Measurements from ENCODE around the gene TMEM31.
"Not testable (repeated sequence)": the region's sequence is repeated elsewhere in the genome, so short reads cannot be mapped to it uniquely, and the experiment has no call there.

The TMEM31 gene

DNA sequence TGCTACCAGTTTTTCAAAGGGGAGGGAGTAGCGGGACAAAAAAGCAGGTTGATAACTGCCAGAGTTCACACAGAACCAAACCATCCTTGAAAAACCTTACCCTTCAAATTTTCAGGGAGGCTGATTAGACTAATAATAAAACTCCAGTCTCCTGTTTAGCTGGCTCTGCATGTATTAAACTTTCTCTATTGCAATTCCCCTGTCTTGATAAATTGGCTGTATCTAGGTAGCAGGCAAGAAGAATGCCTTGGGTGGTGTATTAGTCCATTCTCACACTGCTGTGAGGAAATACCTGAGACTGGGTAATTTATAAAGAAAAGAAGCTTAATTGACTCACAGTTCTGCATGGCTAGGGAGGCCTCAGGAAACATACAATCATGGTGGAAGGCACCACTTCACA, 47.8 kb downstream of the TMEM31 start:
- H3K27me3 ChIP-seq (ENCODE audit: low read length) = no peaks in the 10 kb centered on the region
- H3K4me2 ChIP-seq (ENCODE audit: low read depth, low read length, poor library complexity, severe bottlenecking) = no peak overlapping the region
- H3K36me3 ChIP-seq (ENCODE audit: low read length) = no peaks in the 10 kb centered on the region
- no peak overlapping the region for H2AFZ ChIP-seq (ENCODE audit: low read depth, low read length, severe bottlenecking)
- H3K9me3 ChIP-seq (ENCODE audit: insufficient read depth, low read length) = no peaks in the 10 kb centered on the region
- no peak for TF ChIP-seq EZH2phosphoT487 (conservative IDR thresholded peaks at IDR 0.05; ENCODE audit: low read length)
- TF ChIP-seq, protein P1, sequence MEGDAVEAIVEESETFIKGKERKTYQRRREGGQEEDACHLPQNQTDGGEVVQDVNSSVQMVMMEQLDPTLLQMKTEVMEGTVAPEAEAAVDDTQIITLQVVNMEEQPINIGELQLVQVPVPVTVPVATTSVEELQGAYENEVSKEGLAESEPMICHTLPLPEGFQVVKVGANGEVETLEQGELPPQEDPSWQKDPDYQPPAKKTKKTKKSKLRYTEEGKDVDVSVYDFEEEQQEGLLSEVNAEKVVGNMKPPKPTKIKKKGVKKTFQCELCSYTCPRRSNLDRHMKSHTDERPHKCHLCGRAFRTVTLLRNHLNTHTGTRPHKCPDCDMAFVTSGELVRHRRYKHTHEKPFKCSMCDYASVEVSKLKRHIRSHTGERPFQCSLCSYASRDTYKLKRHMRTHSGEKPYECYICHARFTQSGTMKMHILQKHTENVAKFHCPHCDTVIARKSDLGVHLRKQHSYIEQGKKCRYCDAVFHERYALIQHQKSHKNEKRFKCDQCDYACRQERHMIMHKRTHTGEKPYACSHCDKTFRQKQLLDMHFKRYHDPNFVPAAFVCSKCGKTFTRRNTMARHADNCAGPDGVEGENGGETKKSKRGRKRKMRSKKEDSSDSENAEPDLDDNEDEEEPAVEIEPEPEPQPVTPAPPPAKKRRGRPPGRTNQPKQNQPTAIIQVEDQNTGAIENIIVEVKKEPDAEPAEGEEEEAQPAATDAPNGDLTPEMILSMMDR (IDR thresholded peaks at IDR 0.05; ENCODE audit: insufficient read depth, low read length, poor library complexity, severe bottlenecking) = no peak
- H3K27ac ChIP-seq (ENCODE audit: low read depth, low read length) = no peak overlapping the region
- H3K79me2 ChIP-seq (ENCODE audit: insufficient read depth, low read length) = no peaks in the 10 kb centered on the region
- H3K9ac ChIP-seq (ENCODE audit: low read length) = no peak overlapping the region
- no peak overlapping the region for H3K4me3 ChIP-seq (ENCODE audit: insufficient read depth, low read length, poor library complexity, severe bottlenecking)
- no peaks in the 10 kb centered on the region for H3F3A ChIP-seq (ENCODE audit: insufficient read depth)
- H4K20me1 ChIP-seq (ENCODE audit: low read depth, low read length) = no peaks in the 10 kb centered on the region
- no peaks in the 10 kb centered on the region for H3K9me2 ChIP-seq (replicated peaks; ENCODE audit: insufficient read depth, low read length)

DNA sequence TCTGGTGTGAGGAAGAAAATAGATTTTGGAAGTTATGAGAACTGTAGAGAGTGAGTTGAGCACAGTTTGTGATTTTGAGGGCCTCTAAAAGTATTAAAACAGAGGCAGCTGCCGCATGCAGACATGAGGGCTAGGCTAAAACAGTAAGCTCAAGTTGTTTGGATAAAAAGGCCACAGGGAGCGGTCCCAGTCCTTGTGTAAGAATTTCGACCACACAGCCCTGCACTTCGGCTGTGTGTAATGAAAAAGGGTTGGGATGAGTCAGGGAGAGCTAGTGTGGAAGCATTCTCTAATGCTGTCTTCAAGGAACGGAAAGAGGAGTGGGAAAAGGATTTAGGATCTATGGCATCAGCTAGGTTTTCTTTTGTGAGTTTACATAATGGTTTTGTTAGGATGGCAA, 52.8 kb downstream of the TMEM31 start:
- H3K4me3 ChIP-seq (ENCODE audit: insufficient read depth, low read length, poor library complexity, severe bottlenecking); H2AFZ ChIP-seq (ENCODE audit: low read depth, low read length, severe bottlenecking); H4K20me1 ChIP-seq (ENCODE audit: low read depth, low read length); H3K9me3 ChIP-seq (ENCODE audit: insufficient read depth, low read length); H3K9ac ChIP-seq (ENCODE audit: low read length); H3K4me2 ChIP-seq (ENCODE audit: low read depth, low read length, poor library complexity, severe bottlenecking); H3K9me2 ChIP-seq (replicated peaks; ENCODE audit: insufficient read depth, low read length); H3K27ac ChIP-seq (ENCODE audit: low read depth, low read length); H3K27me3 ChIP-seq (ENCODE audit: low read length); H3F3A ChIP-seq (ENCODE audit: insufficient read depth); H3K79me2 ChIP-seq (ENCODE audit: insufficient read depth, low read length); H3K36me3 ChIP-seq (ENCODE audit: low read length): not testable (repeated sequence)
